ENCODE data around the gene SPATA3.
"Not testable (repeated sequence)": the region's sequence is repeated elsewhere in the genome, so short reads cannot be mapped to it uniquely, and the experiment has no call there.

The SPATA3 gene

DNA sequence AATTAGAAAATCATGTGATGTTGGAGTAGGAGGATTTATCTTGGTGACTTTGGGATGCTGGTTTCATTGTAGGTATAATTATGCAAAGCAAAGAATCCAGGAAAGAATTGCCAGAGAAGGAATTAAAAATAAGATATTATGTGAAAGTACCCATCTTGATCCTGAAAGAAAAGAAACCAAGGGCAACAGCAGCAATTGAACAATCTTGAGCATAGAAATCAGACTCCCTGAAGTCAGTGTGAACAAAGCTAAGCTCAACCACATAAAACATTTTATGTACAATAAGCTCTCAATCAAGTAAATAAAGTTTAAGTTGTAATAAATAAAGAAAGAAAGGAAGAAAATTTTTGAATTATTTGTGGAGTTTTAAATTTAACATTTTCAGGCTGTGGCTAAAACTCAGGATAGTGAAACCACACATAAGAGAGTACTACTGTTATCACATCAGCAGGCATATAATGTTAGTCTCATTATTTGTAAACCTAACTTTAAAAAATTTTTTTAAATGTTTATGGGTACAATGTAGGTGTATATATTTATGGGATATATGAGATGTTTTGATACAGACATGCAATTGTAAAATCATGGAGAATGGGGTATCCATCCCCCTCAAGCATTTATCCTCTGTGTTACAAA is 38.0 kb upstream of the SPATA3 start:
- no peak for DNase-seq (ENCODE audit: low read depth in 2 of 2)
- peak overlapping the region in 1 of 2 donors; percentile 39 for H3K4me3 ChIP-seq (replicated peaks in 1 of 2; ENCODE audit: low read depth in 2 of 2, low read length in 2 of 2)

DNA sequence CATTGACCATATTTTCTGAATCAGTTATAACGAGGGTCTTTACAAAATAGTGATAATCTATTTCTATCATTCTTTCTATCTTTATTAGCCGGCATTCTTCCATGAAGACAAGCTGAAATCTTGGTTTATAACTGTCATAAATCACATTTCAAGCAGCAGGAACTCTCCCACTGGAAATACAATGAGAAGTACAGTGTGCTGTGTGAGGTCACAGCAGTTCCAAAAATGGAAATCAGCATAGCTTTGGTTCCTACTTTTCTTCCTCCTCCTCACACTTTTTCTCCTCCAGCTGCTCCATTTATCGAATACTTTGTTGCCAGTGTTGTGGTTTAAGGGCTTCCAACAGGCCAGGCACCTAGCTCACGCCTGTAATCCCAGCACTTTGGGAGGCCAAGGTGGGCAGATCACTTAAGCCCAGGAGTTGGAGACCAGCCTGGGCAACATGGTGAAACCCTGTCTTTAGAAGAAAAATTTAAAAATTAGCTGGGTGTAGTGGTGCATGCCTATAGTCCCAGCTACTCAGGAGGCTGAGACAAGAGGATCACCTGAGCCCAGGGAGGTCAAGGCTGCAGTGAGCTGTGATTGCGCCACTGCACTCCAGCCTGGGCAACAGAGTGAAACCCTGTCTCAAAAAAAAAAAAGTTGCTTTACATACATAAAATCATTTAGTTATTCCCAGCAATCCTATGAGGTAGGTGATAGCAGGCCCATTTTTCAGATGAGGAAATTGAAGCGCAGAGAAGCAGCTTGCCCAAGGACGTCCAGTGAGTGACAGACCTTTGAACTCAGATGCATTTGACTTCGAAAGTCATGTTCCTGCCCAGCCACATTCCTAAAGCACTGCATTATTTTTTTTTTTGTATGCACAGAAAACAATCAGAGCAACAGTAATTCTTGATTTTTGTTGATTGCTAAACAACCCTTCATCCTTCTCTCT is 36.8 kb upstream of the SPATA3 start:
- DNase-seq (ENCODE audit: low read depth in 2 of 2), result no peak
- no peak overlapping the region for H3K4me3 ChIP-seq (replicated peaks in 1 of 2; ENCODE audit: low read depth in 2 of 2, low read length in 2 of 2)
- TF ChIP-seq, protein P1, sequence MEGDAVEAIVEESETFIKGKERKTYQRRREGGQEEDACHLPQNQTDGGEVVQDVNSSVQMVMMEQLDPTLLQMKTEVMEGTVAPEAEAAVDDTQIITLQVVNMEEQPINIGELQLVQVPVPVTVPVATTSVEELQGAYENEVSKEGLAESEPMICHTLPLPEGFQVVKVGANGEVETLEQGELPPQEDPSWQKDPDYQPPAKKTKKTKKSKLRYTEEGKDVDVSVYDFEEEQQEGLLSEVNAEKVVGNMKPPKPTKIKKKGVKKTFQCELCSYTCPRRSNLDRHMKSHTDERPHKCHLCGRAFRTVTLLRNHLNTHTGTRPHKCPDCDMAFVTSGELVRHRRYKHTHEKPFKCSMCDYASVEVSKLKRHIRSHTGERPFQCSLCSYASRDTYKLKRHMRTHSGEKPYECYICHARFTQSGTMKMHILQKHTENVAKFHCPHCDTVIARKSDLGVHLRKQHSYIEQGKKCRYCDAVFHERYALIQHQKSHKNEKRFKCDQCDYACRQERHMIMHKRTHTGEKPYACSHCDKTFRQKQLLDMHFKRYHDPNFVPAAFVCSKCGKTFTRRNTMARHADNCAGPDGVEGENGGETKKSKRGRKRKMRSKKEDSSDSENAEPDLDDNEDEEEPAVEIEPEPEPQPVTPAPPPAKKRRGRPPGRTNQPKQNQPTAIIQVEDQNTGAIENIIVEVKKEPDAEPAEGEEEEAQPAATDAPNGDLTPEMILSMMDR (IDR thresholded peaks at IDR 0.05; ENCODE audit: low read depth, low read length), result no peak

More for the DNA sequence above, 38.0 kb upstream of the SPATA3 start:
- TF ChIP-seq, protein P1 (IDR thresholded peaks at IDR 0.05; ENCODE audit: low read depth, low read length), result no peak

DNA sequence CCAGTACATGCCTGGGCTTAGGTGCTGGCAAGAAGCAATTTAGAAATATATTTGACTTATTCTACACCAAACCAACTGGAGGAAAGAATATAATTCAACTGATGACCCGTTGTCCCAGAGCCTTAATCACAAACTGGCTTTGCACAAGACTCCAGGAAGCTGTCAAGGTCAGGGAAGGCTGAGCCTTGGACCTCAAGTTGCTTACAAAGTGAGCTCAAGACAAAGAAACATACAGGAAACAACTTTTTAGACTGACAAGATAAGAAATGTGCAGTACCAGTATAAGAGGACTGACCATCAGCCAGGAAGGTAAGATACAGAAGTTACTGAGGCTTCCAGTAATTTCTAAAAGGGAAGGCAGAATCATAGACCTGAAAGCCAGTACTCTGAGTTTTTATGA is 35.9 kb upstream of the SPATA3 start:
- no peak for DNase-seq (ENCODE audit: low read depth in 2 of 2)
- TF ChIP-seq, protein P1 (IDR thresholded peaks at IDR 0.05; ENCODE audit: low read depth, low read length), result no peak
- H3K4me3 ChIP-seq (replicated peaks in 1 of 2; ENCODE audit: low read depth in 2 of 2, low read length in 2 of 2), result no peak overlapping the region

DNA sequence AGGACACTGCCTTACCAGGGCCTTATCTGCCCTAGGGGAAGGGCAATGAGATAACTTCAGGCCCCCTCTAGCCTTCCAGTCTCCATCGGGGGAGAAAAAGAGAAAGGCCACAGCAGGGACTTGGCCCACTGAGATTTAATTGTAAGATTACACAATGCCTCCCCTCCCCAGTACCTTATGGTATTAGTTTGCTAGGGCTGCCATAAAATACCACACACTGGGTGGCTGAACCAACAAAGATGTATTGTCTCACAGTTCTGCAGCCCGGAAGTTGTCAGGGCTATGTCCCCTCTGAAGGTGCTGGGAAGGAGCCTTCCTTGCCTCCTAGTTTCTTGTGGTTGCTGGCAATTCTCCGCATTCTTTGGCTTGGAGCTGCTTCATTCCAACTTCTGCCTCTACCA is 34.8 kb upstream of the SPATA3 start:
- H3K4me3 ChIP-seq (replicated peaks in 1 of 2; ENCODE audit: low read depth in 2 of 2, low read length in 2 of 2), result no peak overlapping the region
- TF ChIP-seq, protein P1 (IDR thresholded peaks at IDR 0.05; ENCODE audit: low read depth, low read length), result no peak
- DNase-seq (ENCODE audit: low read depth in 2 of 2), result peak in 1 of 2 donors; percentile 68

DNA sequence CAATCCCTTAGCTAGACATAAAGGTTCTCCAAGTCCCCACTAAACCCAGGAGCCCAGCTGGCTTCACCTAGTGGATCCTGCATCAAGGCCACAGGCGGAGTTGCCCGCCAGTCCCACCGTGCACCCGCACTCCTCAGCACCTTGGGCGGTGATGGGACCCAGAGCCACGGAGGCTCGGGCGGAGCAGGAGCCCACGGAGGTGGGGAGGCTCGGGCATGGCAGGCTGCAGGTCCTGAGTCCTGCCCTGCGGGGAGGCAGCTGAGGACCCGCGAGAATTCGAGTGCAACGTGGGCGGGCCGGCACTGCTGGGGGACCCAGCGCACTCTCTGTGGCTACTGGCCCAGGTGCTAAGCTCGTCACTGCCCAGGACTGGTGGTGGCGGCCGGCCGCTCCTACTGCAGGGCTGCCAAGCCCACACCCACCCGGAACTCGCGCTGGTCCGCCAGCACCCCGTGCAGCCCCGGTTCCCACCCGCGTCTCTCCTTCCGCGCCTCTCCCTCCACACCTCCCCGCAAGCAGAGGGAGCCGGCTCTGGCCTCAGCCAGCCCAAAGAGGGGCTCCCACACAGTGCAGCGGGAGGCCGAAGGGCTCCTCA is 31.7 kb upstream of the SPATA3 start:
- TF ChIP-seq, protein P1 (IDR thresholded peaks at IDR 0.05; ENCODE audit: low read depth, low read length), result no peak
- no peak for DNase-seq (ENCODE audit: low read depth in 2 of 2)
- H3K4me3 ChIP-seq (replicated peaks in 1 of 2; ENCODE audit: low read depth in 2 of 2, low read length in 2 of 2), result no peak overlapping the region

DNA sequence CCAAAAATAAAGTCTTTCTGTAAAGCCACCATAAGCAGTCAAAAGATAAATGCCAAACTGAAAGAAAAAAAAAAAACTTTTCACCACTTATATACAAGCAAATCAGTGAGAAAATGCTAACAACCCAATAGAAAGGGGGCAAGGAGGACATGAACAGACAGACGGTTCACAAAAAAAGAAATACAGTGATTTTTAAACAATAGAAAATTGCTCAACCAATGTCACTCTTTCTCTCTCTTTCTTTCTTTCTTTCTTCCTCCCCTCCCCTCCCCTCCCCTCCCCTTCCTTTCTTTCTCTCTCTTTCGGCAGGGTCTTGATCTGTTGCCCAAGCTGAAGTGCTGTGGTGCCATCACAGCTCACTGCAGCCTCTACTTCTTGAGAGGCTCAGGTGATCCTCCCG is 28.8 kb upstream of the SPATA3 start:
- H3K4me3 ChIP-seq (replicated peaks in 1 of 2; ENCODE audit: low read depth in 2 of 2, low read length in 2 of 2), result no peak overlapping the region
- DNase-seq (ENCODE audit: low read depth in 2 of 2), result no peak

DNA sequence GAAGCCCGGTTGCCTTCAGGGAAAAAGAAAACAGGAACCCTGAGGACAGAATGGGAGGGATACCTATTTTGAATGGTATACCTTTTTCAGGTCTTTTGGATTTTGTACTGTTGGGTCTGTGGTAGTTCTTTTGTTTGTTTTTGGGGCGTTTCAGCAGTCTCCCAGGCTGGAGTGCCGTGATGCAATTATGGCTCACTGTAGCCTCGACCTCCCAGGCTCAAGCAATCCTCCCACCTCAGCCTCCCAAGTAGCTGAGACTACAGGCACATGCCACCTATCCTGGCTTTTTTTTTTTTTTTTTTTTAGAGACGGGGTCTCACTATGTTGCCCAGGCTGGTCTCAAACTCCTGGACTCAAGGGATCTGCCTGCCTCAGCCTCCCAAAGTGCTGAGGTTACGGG is 27.6 kb upstream of the SPATA3 start:
- not testable (repeated sequence) for H3K4me3 ChIP-seq (replicated peaks in 1 of 2; ENCODE audit: low read depth in 2 of 2, low read length in 2 of 2); DNase-seq (ENCODE audit: low read depth in 2 of 2)

More for the DNA sequence above, 28.8 kb upstream of the SPATA3 start:
- TF ChIP-seq, protein P1 (IDR thresholded peaks at IDR 0.05; ENCODE audit: low read depth, low read length), result no peak

All from cardiac fibroblast (primary cell).